ENCODE data around the gene PHACTR1.

GRCh38 chr6:13259393-13259792, 542.8 kb downstream of the PHACTR1 start:
- no peak for TF ChIP-seq CTCF (IDR thresholded peaks at IDR 0.05; ENCODE audit: insufficient read depth, low read depth, low read length)
- TF ChIP-seq EZH2 (IDR thresholded peaks at IDR 0.05; ENCODE audit: insufficient read depth, low read length): no peak

Measured in astrocyte (in vitro differentiated cells and primary cell).